AG04450 (cell line): Measurements from ENCODE around the gene RAB3IL1. TPM values are rescaled to one million over a fixed set of nuclear protein-coding genes. Genes with fewer than 3 reads are reported as not detected.
"Not testable (repeated sequence)": the region's sequence is repeated elsewhere in the genome, so short reads cannot be mapped to it uniquely, and the experiment has no call there.

ENCODE experiments used
- CTCF ChIA-PET: fragments of 300-600, 350-600 bp; formaldehyde crosslinking; extraction: SDS; loops from one replicate; lab custom pipeline; 2022; ENCODE audit warnings: antibody characterized with exemption, inconsistent platforms; lab: Charles Lee
- POLR2A ChIA-PET: fragments of 350-600 bp; formaldehyde crosslinking; extraction: SDS; loops from one replicate; lab custom pipeline; 2021; ENCODE audit warnings: antibody characterized with exemption, inconsistent platforms; lab: Yijun Ruan, JAX
- DNase-seq: peaks from one replicate; pipeline ENCODE4 v3.0.0-alpha.2; 2011; ENCODE audit warnings: low read depth, low spot score
- H3K27ac ChIP-seq: one replicate; pipeline ENCODE4 v1.5.1; 2012; ENCODE audit warnings: low read depth, low read length, control low read depth
- H3K27me3 ChIP-seq: one replicate; pipeline ENCODE4 v1.6.0; 2012; ENCODE audit warnings: low read length; ENCODE audit not compliant: control insufficient read depth, insufficient read depth
- H3K4me3 ChIP-seq: 2 replicates; pipeline ENCODE4 v1.5.1; 2011; ENCODE audit warnings: mild to moderate bottlenecking, low read depth, low read length, control low read depth
- H3K9me3 ChIP-seq: 2 replicates; pipeline ENCODE4 v1.5.1; 2012; ENCODE audit warnings: low read length; ENCODE audit not compliant: control insufficient read depth, insufficient read depth
- polyA plus RNA-seq: library from polyadenylated mRNA; depleted of rRNA; stranded (reverse); fragments of >200 nt; gene quantifications from 2 replicates; pipeline ENCODE4 v1.2.3, GENCODE V29; 2011
- TF ChIP-seq, protein P1 (sequence below): IDR thresholded peaks from 2 replicates; pipeline ENCODE4 v1.5.1; 2011; ENCODE audit warnings: low read depth, low read length, control low read depth, inconsistent platforms

RAB3IL1 gene
- polyA plus RNA-seq, 1 experiment: 2.7 TPM

DNA sequence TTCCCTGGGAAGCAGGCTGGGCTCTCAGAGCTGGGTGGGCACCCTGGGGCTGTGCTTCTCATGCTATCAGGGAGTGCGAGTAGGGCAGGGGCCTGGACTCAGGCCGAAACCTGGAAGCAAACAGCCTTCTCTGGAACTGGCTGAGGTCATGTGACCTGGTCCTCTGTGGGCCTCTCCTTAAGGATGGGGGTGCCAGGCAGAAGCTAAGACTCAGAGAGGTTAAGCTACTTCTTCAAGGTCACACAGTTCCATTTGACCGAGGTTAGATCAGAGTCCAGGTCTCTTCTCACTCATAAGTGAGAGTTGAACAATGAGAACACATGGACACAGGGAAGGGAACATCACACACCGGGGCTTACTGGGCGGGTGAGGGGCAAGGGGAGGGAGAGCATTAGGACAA, 33.4 kb downstream of the RAB3IL1 start:
- no peak overlapping the region for H3K27ac ChIP-seq
- no peak for DNase-seq
- peaks cover 5% of the 10 kb centered on the region for H3K9me3 ChIP-seq
- ChIA-PET POLR2A (interaction anchor here (0.6 kb wide), 1 partner anchor 66 kb away, joined by 7 read pairs; no protein-coding TSS in a partner anchor), CTCF (interaction anchor here (0.9 to 2.2 kb wide), 4 partner anchors 13 to 225 kb away, joined by 4 to 18 read pairs (median 5); no protein-coding TSS in a partner anchor)
- H3K27me3 ChIP-seq: no peaks in the 10 kb centered on the region
- TF ChIP-seq, protein P1, sequence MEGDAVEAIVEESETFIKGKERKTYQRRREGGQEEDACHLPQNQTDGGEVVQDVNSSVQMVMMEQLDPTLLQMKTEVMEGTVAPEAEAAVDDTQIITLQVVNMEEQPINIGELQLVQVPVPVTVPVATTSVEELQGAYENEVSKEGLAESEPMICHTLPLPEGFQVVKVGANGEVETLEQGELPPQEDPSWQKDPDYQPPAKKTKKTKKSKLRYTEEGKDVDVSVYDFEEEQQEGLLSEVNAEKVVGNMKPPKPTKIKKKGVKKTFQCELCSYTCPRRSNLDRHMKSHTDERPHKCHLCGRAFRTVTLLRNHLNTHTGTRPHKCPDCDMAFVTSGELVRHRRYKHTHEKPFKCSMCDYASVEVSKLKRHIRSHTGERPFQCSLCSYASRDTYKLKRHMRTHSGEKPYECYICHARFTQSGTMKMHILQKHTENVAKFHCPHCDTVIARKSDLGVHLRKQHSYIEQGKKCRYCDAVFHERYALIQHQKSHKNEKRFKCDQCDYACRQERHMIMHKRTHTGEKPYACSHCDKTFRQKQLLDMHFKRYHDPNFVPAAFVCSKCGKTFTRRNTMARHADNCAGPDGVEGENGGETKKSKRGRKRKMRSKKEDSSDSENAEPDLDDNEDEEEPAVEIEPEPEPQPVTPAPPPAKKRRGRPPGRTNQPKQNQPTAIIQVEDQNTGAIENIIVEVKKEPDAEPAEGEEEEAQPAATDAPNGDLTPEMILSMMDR: no peak
- no peak overlapping the region for H3K4me3 ChIP-seq

DNA sequence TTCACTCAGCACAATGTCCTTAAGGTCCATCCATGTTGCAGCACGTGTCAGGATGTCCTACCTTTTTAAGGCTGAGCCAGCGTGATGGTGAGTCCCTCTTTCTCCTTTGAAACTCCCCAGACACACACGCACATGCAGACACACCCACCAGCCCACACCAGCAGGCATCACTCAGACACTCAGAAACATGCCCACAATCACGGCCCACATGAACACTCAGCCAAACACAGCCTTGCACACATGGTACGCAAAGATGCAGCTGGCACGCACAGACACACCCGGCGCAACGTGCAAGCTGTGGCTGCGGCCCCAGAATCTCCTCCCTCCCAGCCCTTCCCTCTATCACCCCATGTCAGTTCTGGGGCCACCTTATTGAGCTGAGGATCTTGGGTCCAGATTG, 34.0 kb downstream of the RAB3IL1 start:
- no peak for DNase-seq
- Histone ChIP-seq H3K27me3 (no peaks in the 10 kb centered on the region), H3K27ac (no peak overlapping the region), H3K4me3 (no peak overlapping the region), H3K9me3 (peaks cover 5% of the 10 kb centered on the region)
- CTCF ChIA-PET: interaction anchor here (1.4 to 2.8 kb wide), 3 partner anchors 15 to 225 kb away, joined by 6 to 18 read pairs (median 7); no protein-coding TSS in a partner anchor
- TF ChIP-seq, protein P1: no peak
- POLR2A ChIA-PET: no interaction called here

DNA sequence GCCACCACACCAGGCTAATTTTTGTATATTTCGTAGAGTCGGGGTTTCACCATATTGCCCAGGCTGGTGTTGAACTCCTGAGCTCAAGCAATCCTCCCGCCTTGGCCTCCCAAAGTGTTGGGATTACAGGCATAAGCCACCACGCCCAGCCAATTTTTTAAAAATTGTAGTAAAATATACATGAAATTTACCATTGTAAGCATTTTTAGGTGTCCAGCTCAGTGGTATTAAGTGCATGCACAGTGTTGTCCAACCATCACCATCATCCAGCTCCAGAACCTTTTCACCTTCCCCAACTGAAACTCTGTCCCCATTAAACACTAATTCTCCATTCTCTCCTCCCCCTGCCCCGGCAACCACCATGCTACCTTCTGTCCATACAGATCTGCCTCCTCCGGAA, 34.5 kb downstream of the RAB3IL1 start:
- H3K27ac ChIP-seq: no peak overlapping the region
- H3K27me3 ChIP-seq: no peaks in the 10 kb centered on the region
- CTCF ChIA-PET: interaction anchor here (2.2 to 2.8 kb wide), 2 partner anchors 65 to 225 kb away, joined by 7 to 11 read pairs; no protein-coding TSS in a partner anchor

DNA sequence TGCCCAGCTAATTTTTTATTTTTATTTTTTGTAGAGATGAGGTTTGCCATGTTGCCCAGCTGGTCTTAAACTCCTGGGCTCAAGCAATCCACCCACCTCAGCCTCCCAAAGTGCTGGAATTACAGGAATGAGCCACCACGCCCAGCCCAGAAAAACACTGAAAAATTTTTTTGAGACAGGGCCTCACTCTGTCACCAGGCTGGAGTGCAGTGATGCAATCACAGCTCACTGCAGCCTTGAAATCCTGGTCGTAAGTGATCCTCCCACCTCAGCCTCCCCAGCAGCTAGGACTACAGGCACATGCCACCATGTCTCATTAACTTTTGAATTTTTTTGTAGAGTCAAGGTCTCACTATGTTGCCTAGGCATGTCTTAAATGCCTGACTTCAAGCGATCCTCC, 35.1 kb downstream of the RAB3IL1 start:
- POLR2A ChIA-PET, DNase-seq, H3K27me3 ChIP-seq, H3K9me3 ChIP-seq, H3K4me3 ChIP-seq, H3K27ac ChIP-seq: not testable (repeated sequence)
- CTCF ChIA-PET: interaction anchor here (1.1 to 2.8 kb wide), 4 partner anchors 15 to 225 kb away, joined by 7 to 11 read pairs (median 8); no protein-coding TSS in a partner anchor

More for the DNA sequence above, 34.5 kb downstream of the RAB3IL1 start:
- TF ChIP-seq, protein P1: no peak
- POLR2A ChIA-PET: no interaction called here
- DNase-seq: no peak
- peaks cover 5% of the 10 kb centered on the region for H3K9me3 ChIP-seq
- no peak overlapping the region for H3K4me3 ChIP-seq

DNA sequence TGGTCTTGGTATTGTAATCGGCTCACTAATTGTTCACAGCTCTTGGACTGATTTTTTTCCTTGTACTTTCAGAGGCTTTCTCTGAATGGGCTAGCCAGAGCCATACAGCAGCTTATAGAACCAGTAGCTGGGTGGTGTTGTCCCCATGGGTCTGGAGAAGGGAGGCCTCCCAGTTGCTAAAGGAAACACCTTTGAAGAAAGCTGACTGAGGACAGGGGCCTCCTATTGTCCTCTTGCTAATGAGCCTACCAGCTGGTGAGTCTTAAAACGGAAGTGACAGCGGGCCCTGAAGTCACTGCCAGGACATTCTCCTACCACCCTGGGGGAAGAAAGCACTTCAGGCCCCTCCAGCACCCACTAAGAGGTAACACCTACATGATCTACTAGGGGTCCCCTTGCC, 36.0 kb downstream of the RAB3IL1 start:
- ChIA-PET POLR2A (interaction anchor here (0.6 kb wide), 1 partner anchor 791 kb away, joined by 7 read pairs; the partner anchor contains the start of gene LBHD1), CTCF (interaction anchor here (1.0 to 2.8 kb wide), 7 partner anchors 16 to 226 kb away, joined by 3 to 11 read pairs (median 7); no protein-coding TSS in a partner anchor)
- H3K9me3 ChIP-seq: no peaks in the 10 kb centered on the region; the same call in 1 of the 2 replicates
- no peak for DNase-seq
- TF ChIP-seq, protein P1: no peak
- no peak overlapping the region for H3K4me3 ChIP-seq
- no peaks in the 10 kb centered on the region for H3K27me3 ChIP-seq
- no peak overlapping the region for H3K27ac ChIP-seq
